ENCODE measurements around the gene ZNF396.

The ZNF396 gene

GRCh38 chr18:35376742-35377695 is at the start of gene ZNF396:
Gene ZNF396, minus strand, starts transcription at chr18:35377337. Its CDS starts 3,045 bp downstream, at chr18:35374292.
- peak; percentile 57 for DNase-seq (ENCODE audit: low read depth, low spot score)

GRCh38 chr18:35426786-35427185 is 49.6 kb upstream of the ZNF396 start:
- in situ Hi-C loops (cut with HindIII; ENCODE audit: low sequenced_read_pairs), result no loop called here
- H3K4me3 ChIP-seq (ENCODE audit: low read depth, low read length), result no peak overlapping the region
- no peak for TF ChIP-seq CTCF (IDR thresholded peaks at IDR 0.05; ENCODE audit: low read depth, low read length)
- DNase-seq (ENCODE audit: low read depth, low spot score), result no peak

More at GRCh38 chr18:35376742-35377695, at the start of gene ZNF396:
- in situ Hi-C loops (cut with HindIII; ENCODE audit: low sequenced_read_pairs), result no loop called here
- peak within 1 kb of the TSS; percentile 51 for H3K4me3 ChIP-seq (ENCODE audit: low read depth, low read length)
- no peak for TF ChIP-seq CTCF (IDR thresholded peaks at IDR 0.05; ENCODE audit: low read depth, low read length)

- DNase-seq (ENCODE audit: low read depth, low spot score), result no peak
- in situ Hi-C loops (cut with HindIII; ENCODE audit: low sequenced_read_pairs), result no loop called here
- TF ChIP-seq CTCF (IDR thresholded peaks at IDR 0.05; ENCODE audit: low read depth, low read length), result no peak
- H3K4me3 ChIP-seq (ENCODE audit: low read depth, low read length), result no peak overlapping the region
Measured at GRCh38 chr18:35424356-35424755, 47.2 kb upstream of the ZNF396 start.

- in situ Hi-C loops (cut with HindIII; ENCODE audit: low sequenced_read_pairs), result no loop called here
- TF ChIP-seq CTCF (IDR thresholded peaks at IDR 0.05; ENCODE audit: low read depth, low read length), result no peak
- DNase-seq (ENCODE audit: low read depth, low spot score), result no peak
- no peak overlapping the region for H3K4me3 ChIP-seq (ENCODE audit: low read depth, low read length)
Measured at GRCh38 chr18:35422237-35422636, 45.1 kb upstream of the ZNF396 start.

GRCh38 chr18:35418610-35419009 is 41.5 kb upstream of the ZNF396 start:
- H3K4me3 ChIP-seq (ENCODE audit: low read depth, low read length), result no peak overlapping the region
- in situ Hi-C loops (cut with HindIII; ENCODE audit: low sequenced_read_pairs), result no loop called here
- TF ChIP-seq CTCF (IDR thresholded peaks at IDR 0.05; ENCODE audit: low read depth, low read length), result no peak
- DNase-seq (ENCODE audit: low read depth, low spot score), result no peak

- H3K4me3 ChIP-seq (ENCODE audit: low read depth, low read length), result no peak overlapping the region
- in situ Hi-C loops (cut with HindIII; ENCODE audit: low sequenced_read_pairs), result no loop called here
- TF ChIP-seq CTCF (IDR thresholded peaks at IDR 0.05; ENCODE audit: low read depth, low read length), result no peak
- DNase-seq (ENCODE audit: low read depth, low spot score), result no peak
Measured at GRCh38 chr18:35417223-35417622, 40.1 kb upstream of the ZNF396 start.

Data from astrocyte of the spinal cord (primary cell).